ENCODE results near the gene HIVEP2. TPM values are rescaled to one million over a fixed set of nuclear protein-coding genes. Genes with fewer than 3 reads are reported as not detected.

The HIVEP2 gene
- total RNA-seq, 1 donor from 2014 or later, result 7.9 TPM

DNA sequence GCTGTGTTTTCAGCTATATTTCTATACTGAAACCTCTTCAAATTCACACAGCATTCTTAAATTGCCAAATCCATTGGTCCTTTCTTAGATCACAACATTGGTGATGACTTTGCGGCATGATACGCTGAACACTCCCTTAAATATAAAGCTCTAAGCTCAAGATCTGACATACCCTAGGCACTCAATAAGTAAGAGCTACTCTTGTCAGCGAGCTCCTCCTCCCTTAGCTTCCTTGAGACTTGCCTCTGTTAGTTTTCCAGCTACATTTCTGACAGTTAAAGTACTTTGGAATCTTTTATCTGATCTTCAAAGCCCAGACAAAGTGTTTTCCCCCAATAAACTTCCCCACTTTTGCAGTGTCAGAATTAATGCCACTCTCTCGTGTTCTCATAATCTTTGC lies 117.0 kb downstream of the HIVEP2 start:
- TF ChIP-seq, protein P1, sequence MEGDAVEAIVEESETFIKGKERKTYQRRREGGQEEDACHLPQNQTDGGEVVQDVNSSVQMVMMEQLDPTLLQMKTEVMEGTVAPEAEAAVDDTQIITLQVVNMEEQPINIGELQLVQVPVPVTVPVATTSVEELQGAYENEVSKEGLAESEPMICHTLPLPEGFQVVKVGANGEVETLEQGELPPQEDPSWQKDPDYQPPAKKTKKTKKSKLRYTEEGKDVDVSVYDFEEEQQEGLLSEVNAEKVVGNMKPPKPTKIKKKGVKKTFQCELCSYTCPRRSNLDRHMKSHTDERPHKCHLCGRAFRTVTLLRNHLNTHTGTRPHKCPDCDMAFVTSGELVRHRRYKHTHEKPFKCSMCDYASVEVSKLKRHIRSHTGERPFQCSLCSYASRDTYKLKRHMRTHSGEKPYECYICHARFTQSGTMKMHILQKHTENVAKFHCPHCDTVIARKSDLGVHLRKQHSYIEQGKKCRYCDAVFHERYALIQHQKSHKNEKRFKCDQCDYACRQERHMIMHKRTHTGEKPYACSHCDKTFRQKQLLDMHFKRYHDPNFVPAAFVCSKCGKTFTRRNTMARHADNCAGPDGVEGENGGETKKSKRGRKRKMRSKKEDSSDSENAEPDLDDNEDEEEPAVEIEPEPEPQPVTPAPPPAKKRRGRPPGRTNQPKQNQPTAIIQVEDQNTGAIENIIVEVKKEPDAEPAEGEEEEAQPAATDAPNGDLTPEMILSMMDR (IDR thresholded peaks at IDR 0.05; ENCODE audit: insufficient read depth, low read length, severe bottlenecking), result no peak
- no peak overlapping the region for H3K4me3 ChIP-seq (ENCODE audit: low read depth, low read length)
- FAIRE-seq (no peak), DNase-seq (ENCODE audit: low read depth) (no peak)
- H3K36me3 ChIP-seq (ENCODE audit: control insufficient read depth, insufficient read depth, low read length), result no peaks in the 10 kb centered on the region
- no peaks in the 10 kb centered on the region for H3K27me3 ChIP-seq (ENCODE audit: control insufficient read depth, insufficient read depth, low read length)

DNA sequence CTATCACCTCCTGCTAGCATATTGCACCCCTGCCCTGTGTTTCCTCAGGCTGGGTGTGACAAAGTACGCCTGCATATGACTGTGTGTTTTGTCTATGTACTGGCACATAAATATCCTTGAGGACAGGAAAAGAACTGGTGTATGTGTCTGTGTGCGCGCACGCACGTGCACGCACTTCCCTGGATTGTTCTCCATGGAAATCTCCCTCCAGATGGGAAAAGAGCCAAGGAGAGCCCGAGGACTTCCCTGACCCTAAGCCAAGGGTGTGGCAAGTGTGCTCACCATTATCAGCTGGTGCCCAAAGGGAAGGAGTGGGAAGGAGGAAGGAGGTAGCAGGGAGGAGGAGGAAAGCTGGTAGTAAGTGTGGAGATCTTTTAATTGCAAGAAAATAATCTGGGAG lies 117.6 kb downstream of the HIVEP2 start:
- no peak for DNase-seq (ENCODE audit: low read depth)
- TF ChIP-seq, protein P1 (IDR thresholded peaks at IDR 0.05; ENCODE audit: insufficient read depth, low read length, severe bottlenecking), result no peak
- FAIRE-seq, result no peak
- Histone ChIP-seq H3K4me3 (ENCODE audit: low read depth, low read length) (no peak overlapping the region), H3K27me3 (ENCODE audit: control insufficient read depth, insufficient read depth, low read length) (no peaks in the 10 kb centered on the region), H3K36me3 (ENCODE audit: control insufficient read depth, insufficient read depth, low read length) (no peaks in the 10 kb centered on the region)

- FAIRE-seq (no peak), DNase-seq (ENCODE audit: low read depth) (no peak)
- no peaks in the 10 kb centered on the region for H3K36me3 ChIP-seq (ENCODE audit: control insufficient read depth, insufficient read depth, low read length)
Measured at GRCh38 chr6:142825760-142826159, 119.2 kb downstream of the HIVEP2 start.

GRCh38 chr6:142824426-142824825 lies 120.5 kb downstream of the HIVEP2 start:
- TF ChIP-seq, protein P1 (IDR thresholded peaks at IDR 0.05; ENCODE audit: insufficient read depth, low read length, severe bottlenecking), result no peak
- FAIRE-seq, result no peak
- H3K36me3 ChIP-seq (ENCODE audit: control insufficient read depth, insufficient read depth, low read length), result no peaks in the 10 kb centered on the region

More at GRCh38 chr6:142825760-142826159, 119.2 kb downstream of the HIVEP2 start:
- Histone ChIP-seq H3K27me3 (ENCODE audit: control insufficient read depth, insufficient read depth, low read length) (no peaks in the 10 kb centered on the region), H3K4me3 (ENCODE audit: low read depth, low read length) (no peak overlapping the region)
- TF ChIP-seq, protein P1 (IDR thresholded peaks at IDR 0.05; ENCODE audit: insufficient read depth, low read length, severe bottlenecking), result no peak

DNA sequence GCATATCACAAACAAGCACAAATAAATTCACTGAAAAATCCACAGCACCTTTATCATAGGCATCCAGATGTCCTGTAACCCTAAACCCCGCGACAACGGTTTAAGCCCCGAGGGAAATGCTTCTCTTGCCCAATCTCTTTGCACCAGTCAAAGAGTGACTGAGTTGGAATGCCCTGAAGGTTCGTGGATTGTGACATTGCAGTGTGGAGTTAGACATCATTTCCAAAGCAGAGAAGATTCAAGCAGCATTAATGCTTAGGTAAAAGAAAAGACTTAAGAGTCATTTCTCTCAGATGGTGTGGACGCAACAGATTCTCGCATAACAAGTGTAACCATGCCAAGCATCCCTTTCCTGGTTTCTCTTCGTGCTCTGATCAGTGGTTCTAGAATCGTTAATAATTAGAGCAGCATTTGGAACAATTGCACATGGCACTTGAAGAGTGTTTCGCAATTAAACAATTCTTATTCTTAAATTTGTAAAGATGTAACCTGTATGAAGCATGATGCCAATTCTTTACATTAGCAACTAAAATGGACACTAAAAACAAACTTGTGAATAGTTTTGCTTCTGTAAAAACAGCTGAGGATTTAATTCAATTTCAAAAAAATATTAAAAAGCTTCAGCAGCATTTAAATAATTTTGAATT lies 121.6 kb downstream of the HIVEP2 start:
- TF ChIP-seq, protein P1 (IDR thresholded peaks at IDR 0.05; ENCODE audit: insufficient read depth, low read length, severe bottlenecking), result no peak
- no peaks in the 10 kb centered on the region for H3K36me3 ChIP-seq (ENCODE audit: control insufficient read depth, insufficient read depth, low read length)
- H3K4me3 ChIP-seq (ENCODE audit: low read depth, low read length), result no peak overlapping the region
- no peaks in the 10 kb centered on the region for H3K27me3 ChIP-seq (ENCODE audit: control insufficient read depth, insufficient read depth, low read length)
- DNase-seq (ENCODE audit: low read depth) (no peak), FAIRE-seq (no peak)

More at GRCh38 chr6:142824426-142824825, 120.5 kb downstream of the HIVEP2 start:
- no peak for DNase-seq (ENCODE audit: low read depth)
- no peaks in the 10 kb centered on the region for H3K27me3 ChIP-seq (ENCODE audit: control insufficient read depth, insufficient read depth, low read length)
- no peak overlapping the region for H3K4me3 ChIP-seq (ENCODE audit: low read depth, low read length)

DNA sequence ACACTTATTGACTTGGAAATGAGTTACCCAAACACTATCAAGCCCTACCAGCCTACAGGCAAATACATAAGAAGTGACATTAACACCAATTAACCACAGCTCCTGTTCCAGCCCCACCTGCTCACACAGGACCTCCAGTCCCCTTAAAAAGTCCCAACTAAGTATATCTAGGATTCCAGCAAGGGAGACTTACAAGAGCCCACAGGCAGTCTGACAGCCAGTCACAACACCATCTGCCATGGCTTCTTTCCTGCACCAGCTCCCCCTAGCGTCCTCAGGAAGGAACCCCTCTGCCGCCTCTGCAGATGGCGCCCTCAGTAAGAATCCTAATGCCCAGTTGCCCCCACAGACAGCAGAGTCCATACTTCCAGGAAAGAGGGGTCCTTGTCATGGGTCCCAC lies 122.1 kb downstream of the HIVEP2 start:
- H3K36me3 ChIP-seq (ENCODE audit: control insufficient read depth, insufficient read depth, low read length), result no peaks in the 10 kb centered on the region
- FAIRE-seq, result no peak
- DNase-seq (ENCODE audit: low read depth), result no peak
- no peak overlapping the region for H3K4me3 ChIP-seq (ENCODE audit: low read depth, low read length)
- TF ChIP-seq, protein P1 (IDR thresholded peaks at IDR 0.05; ENCODE audit: insufficient read depth, low read length, severe bottlenecking), result peak; percentile 43
- no peaks in the 10 kb centered on the region for H3K27me3 ChIP-seq (ENCODE audit: control insufficient read depth, insufficient read depth, low read length)

All from bronchial epithelial cell (primary cell).